Epithelial cell of prostate (primary cell): ENCODE measurements around the gene TUBB4A.

Source experiments
- DNase-seq: peaks from one replicate; pipeline ENCODE4 v3.0.0-alpha.2; 2011; ENCODE audit warnings: low read depth, low spot score
- H3K27ac ChIP-seq: fragments of 450-650 bp; 2 replicates; pipeline ENCODE4 v1.5.1; 2017; ENCODE audit warnings: mild to moderate bottlenecking

TUBB4A gene

DNA sequence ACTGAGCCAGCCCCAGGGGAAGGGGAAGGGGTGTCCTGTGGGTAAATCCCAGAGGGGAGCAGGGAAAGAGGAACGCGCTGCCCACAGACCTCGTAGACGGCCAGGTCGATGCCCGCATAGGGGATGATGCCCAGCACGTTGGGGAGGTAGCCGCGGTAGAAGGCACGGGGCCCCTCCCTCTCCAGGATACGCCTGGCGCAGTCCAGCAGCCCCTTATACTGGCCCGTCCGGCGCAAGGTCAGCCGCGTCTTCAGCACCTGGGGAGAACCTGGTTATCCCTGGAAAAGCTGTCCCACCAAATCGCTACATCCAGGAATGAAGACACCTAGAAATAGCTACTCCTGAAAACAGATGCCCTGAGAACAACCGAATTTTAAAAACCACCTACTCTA, 49.9 kb downstream of the TUBB4A start:
- no peak for DNase-seq
- no peak overlapping the region for H3K27ac ChIP-seq

DNA sequence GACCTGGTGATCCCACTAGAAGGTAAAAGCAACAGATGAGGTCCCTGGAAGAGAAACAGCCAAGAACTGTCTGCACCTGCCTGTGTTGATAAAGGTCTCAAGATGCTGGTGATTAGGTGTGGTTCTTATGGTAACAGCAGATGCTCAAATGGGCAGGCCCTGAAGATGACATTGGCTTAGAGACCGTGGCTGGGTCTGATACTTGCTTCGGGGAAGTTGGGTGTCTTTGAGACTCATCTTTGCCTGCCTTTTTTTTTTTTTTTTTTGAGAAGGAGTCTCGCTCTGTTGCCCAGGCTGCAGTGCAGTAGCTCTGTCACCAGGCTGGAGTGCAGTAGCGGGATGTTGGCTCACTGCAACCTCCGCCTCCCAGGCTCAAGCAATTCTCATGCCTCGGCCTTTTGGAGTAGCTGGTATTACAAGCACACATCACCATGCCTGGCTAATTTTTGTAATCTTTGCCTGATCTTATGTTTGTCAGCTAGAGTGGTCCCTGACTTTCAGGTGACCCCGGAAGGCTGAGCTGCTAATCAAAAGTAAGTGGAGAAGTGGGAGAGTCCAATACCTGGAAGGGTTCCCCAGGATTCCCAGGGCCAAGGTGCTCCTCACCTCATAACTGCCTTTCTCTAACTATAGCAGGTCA, 50.4 kb downstream of the TUBB4A start:
- no peak for DNase-seq
- H3K27ac ChIP-seq = no peak overlapping the region

DNA sequence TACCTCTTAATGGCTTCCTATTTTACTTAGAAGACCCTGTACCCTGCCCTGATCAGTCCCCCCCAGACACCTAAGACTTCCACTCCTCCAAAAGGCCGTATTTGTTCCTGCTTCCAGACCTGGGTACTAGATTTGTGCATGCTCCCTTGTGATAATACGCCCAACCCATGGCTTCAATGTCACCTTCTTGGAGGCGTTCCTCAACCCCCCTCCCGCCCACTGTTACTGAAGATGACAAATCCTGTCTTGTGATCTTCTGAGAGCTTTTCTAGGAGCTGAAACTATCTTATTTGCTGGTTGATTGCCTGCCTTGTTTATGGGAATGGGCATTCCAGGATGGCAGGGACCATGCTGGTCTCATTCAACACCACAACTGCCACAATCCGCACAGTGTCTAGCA, 51.9 kb downstream of the TUBB4A start:
- no peak for DNase-seq
- no peak overlapping the region for H3K27ac ChIP-seq

DNA sequence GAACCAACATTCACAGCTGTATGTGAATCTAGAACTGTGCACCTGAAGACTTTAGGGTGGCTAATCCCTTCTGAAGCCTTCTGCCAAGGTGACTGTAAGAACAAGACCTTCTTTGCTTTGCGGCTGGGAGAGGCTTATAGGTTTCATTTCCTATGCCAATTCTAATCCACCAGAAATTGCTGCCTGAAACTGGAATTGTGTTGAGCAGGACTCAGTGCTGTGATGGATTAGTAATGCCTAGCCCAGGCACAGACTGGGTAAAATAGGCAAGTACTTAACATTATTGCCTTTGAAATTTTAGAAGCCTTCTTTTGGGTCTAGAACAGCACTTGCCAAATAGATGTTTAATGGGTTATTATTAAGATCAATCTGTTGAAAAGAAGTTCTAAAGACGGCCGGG, 54.1 kb downstream of the TUBB4A start:
- no peak for DNase-seq
- no peak overlapping the region for H3K27ac ChIP-seq

DNA sequence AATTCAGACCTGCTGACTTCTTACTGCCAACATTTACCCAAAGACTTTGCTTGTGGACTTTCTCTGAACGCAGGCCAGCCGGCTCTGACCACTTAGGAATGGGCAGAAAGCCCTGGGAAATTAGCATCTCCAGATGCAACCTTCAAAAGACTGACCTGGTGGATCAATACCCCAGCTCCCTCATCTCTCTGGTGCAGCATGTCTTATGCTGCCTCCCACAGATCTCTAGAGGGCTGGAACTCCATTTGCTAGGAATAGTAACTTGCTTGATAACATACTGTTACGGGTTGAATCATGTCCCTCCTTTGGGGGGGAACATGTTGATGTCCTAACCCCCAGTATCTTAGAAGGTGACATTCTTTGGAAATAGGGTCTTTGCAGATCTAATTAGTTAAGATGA, 55.7 kb downstream of the TUBB4A start:
- no peak overlapping the region for H3K27ac ChIP-seq
- DNase-seq = no peak
